Measurements from ENCODE around the gene CD244. TPM values are rescaled to one million over a fixed set of nuclear protein-coding genes. Genes with fewer than 3 reads are reported as not detected.
"Not testable (repeated sequence)": the region's sequence is repeated elsewhere in the genome, so short reads cannot be mapped to it uniquely, and the experiment has no call there.

Gene CD244
- total RNA-seq, 1 experiment from 2014 or later, result not detected

DNA sequence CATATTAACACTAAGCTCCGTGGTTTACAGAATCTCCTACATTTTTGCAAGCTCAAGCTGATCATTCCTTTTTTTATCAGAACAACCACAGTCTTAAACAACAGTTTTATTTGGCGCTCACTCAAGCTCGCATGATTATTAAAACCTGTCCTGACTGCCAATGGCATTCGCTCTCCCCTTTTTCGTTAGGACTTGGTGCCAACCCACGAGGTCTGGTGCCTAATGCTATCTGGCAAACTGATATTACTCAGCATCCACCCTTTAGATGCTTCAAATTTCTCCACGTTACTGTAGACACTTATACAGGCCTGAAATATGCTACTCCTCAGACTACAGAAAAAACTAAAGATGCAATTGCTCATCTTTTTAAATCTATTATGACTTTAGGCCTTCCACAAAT lies 45.3 kb upstream of the CD244 start:
- intact Hi-C loops (cut with micrococcal nuclease; ENCODE audit: unreplicated experiment), result loop anchor here (10.0 kb wide), 1 partner anchor 73 kb away; no protein-coding TSS in a partner anchor
- CTCF ChIA-PET, result interaction anchor here (0.8 kb wide), 1 partner anchor 233 kb away, joined by 3 read pairs; no protein-coding TSS in a partner anchor
- no peak overlapping the region for H3K27ac Mint-ChIP-seq (ENCODE audit: unreplicated experiment)

DNA sequence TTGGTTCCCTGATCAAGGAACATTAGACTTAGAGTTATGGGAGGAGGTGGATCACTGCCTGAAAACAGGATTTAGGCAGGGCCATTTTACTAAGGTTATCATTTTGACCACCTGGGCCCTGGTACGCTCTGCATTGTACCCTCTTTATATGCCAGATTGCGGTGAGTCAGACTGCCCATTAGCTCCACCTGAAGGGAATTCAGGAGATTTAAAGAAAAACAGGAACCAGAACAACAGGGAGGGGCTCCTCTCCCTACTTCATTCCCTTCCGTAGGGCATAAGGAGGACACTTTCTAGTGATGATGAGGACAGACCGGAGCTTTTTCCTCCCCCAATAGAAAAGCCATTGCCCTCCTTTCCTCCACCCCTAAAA lies 42.9 kb upstream of the CD244 start:
- DNase-seq, result no peak
- BruUV-seq (replicated peaks), result no TSS peak
- Mint-ChIP-seq H3K27me3 (ENCODE audit: unreplicated experiment) (peaks cover 94% of the 10 kb centered on the region), H3K4me1 (ENCODE audit: low read depth, unreplicated experiment) (no peaks in the 10 kb centered on the region), H3K9me3 (ENCODE audit: low read depth, unreplicated experiment) (no peaks in the 10 kb centered on the region), H3K27ac (ENCODE audit: unreplicated experiment) (no peak overlapping the region), H3K4me3 (ENCODE audit: low read depth, unreplicated experiment) (no peak overlapping the region), H3K36me3 (ENCODE audit: insufficient read depth, unreplicated experiment) (no peaks in the 10 kb centered on the region)
- TF ChIP-seq, protein P1, sequence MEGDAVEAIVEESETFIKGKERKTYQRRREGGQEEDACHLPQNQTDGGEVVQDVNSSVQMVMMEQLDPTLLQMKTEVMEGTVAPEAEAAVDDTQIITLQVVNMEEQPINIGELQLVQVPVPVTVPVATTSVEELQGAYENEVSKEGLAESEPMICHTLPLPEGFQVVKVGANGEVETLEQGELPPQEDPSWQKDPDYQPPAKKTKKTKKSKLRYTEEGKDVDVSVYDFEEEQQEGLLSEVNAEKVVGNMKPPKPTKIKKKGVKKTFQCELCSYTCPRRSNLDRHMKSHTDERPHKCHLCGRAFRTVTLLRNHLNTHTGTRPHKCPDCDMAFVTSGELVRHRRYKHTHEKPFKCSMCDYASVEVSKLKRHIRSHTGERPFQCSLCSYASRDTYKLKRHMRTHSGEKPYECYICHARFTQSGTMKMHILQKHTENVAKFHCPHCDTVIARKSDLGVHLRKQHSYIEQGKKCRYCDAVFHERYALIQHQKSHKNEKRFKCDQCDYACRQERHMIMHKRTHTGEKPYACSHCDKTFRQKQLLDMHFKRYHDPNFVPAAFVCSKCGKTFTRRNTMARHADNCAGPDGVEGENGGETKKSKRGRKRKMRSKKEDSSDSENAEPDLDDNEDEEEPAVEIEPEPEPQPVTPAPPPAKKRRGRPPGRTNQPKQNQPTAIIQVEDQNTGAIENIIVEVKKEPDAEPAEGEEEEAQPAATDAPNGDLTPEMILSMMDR (IDR thresholded peaks at IDR 0.05; ENCODE audit: unreplicated experiment), result no peak
- intact Hi-C loops (cut with micrococcal nuclease; ENCODE audit: unreplicated experiment), result loop anchor here (10.0 kb wide), 1 partner anchor 71 kb away; no protein-coding TSS in a partner anchor
- CTCF ChIA-PET, result no interaction called here

More for the DNA sequence above, 45.3 kb upstream of the CD244 start:
- TF ChIP-seq, protein P1 (IDR thresholded peaks at IDR 0.05; ENCODE audit: unreplicated experiment), result no peak
- BruUV-seq (replicated peaks), result no TSS peak
- no peak for DNase-seq
- no peaks in the 10 kb centered on the region for H3K9me3 Mint-ChIP-seq (ENCODE audit: low read depth, unreplicated experiment)
- peaks cover 72% of the 10 kb centered on the region for H3K27me3 Mint-ChIP-seq (ENCODE audit: unreplicated experiment)
- H3K36me3 Mint-ChIP-seq (ENCODE audit: insufficient read depth, unreplicated experiment), result no peaks in the 10 kb centered on the region
- peaks cover 17% of the 10 kb centered on the region for H3K4me1 Mint-ChIP-seq (ENCODE audit: low read depth, unreplicated experiment)
- H3K4me3 Mint-ChIP-seq (ENCODE audit: low read depth, unreplicated experiment), result no peak overlapping the region

DNA sequence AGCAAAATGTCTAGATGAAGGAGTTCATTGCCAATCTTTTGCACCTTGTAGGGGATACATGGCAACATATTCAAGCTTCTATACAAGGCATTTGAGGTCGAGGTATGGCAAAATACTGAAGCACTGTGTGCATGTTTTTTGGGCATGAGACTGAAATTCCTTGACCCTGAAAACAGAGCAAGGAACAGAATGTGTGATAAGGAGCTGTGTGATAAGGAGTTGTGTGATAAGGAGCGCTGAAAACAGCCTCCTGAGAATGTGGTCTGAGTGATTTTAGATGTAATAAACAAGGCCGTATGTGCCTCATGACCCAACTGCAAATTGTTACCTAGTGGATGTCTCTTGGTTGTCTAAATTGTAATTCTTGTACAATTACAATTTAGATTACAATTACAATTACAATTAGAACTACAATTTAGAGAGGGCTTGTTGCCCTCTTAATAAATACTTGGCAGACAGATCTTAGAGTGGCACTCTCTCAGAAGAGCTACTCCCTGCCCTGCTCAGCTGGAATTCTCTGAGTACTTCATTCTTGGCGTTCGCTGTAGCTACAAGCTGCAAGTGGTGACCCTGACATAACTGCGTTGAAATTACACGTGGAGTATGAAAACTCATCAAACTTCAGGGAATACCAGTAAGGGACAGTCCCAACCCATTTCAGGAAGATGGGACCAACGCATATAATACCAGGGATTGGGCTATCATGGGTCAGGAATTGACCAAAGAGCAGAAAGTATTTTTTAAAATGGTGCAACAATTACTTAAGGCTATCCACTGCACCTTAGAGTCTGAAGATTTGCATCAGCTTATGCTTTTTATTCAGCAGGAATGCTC lies 42.3 kb upstream of the CD244 start:
- Mint-ChIP-seq H3K9me3 (ENCODE audit: low read depth, unreplicated experiment) (no peaks in the 10 kb centered on the region), H3K27ac (ENCODE audit: unreplicated experiment) (no peak overlapping the region), H3K4me1 (ENCODE audit: low read depth, unreplicated experiment) (no peaks in the 10 kb centered on the region), H3K4me3 (ENCODE audit: low read depth, unreplicated experiment) (no peak overlapping the region), H3K27me3 (ENCODE audit: unreplicated experiment) (peaks cover 96% of the 10 kb centered on the region), H3K36me3 (ENCODE audit: insufficient read depth, unreplicated experiment) (no peaks in the 10 kb centered on the region)
- no peak for DNase-seq
- TF ChIP-seq, protein P1 (IDR thresholded peaks at IDR 0.05; ENCODE audit: unreplicated experiment), result no peak
- CTCF ChIA-PET, result interaction anchor here (0.7 kb wide), 1 partner anchor 1880 kb away, joined by 4 read pairs; no protein-coding TSS in a partner anchor
- BruUV-seq (replicated peaks), result no TSS peak
- intact Hi-C loops (cut with micrococcal nuclease; ENCODE audit: unreplicated experiment), result loop anchor here (10.0 kb wide), 1 partner anchor 70 kb away; no protein-coding TSS in a partner anchor

DNA sequence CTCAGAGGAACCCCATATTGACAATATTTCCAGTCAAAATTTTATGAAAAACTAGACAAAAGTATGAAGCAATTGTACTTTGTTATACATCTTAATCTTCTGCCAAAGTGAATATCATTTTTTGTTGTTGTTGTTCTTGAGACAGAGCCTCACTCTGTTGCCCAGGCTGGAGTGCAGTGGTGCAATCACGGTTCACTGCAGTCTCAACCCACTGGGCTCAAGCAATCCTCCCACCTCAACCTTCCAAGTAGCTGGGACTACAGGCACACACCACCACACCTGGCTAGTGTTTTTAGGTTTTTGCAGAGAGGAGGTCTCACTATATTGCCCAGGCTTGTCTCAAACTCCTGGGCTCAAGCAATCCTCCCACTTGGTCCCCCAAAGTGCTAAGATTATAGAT lies 39.6 kb upstream of the CD244 start:
- H3K4me1 Mint-ChIP-seq (ENCODE audit: low read depth, unreplicated experiment); H3K36me3 Mint-ChIP-seq (ENCODE audit: insufficient read depth, unreplicated experiment); DNase-seq; H3K27ac Mint-ChIP-seq (ENCODE audit: unreplicated experiment); BruUV-seq (replicated peaks); H3K9me3 Mint-ChIP-seq (ENCODE audit: low read depth, unreplicated experiment); CTCF ChIA-PET; H3K4me3 Mint-ChIP-seq (ENCODE audit: low read depth, unreplicated experiment): not testable (repeated sequence)
- H3K27me3 Mint-ChIP-seq (ENCODE audit: unreplicated experiment), result peaks cover 97% of the 10 kb centered on the region
- intact Hi-C loops (cut with micrococcal nuclease; ENCODE audit: unreplicated experiment), result loop anchor here (10.0 kb wide), 1 partner anchor 67 kb away; no protein-coding TSS in a partner anchor

DNA sequence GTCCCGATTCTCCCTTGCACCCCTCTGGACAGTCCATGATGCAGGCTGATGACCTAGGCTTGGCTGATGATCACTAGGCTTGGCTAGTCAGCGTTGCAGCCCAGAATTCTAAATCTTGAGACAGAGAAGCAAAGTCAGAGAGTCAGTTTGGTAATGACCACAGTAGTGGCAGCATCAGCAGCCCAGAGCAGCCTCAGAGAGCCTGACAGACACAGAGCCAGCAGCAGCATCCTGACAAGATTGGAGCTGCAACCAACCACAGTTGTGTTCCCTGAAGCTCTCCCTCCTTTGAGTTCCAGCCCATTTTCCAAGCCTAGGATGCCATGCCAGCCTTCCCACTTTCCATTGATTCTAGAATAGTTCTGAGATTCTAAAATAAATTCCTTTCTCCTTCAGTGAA lies 39.1 kb upstream of the CD244 start:
- Mint-ChIP-seq H3K27me3 (ENCODE audit: unreplicated experiment) (peaks cover 99% of the 10 kb centered on the region), H3K36me3 (ENCODE audit: insufficient read depth, unreplicated experiment) (no peaks in the 10 kb centered on the region), H3K4me3 (ENCODE audit: low read depth, unreplicated experiment) (no peak overlapping the region), H3K9me3 (ENCODE audit: low read depth, unreplicated experiment) (no peaks in the 10 kb centered on the region), H3K27ac (ENCODE audit: unreplicated experiment) (no peak overlapping the region), H3K4me1 (ENCODE audit: low read depth, unreplicated experiment) (no peaks in the 10 kb centered on the region)
- intact Hi-C loops (cut with micrococcal nuclease; ENCODE audit: unreplicated experiment), result loop anchor here (10.0 kb wide), 1 partner anchor 67 kb away; no protein-coding TSS in a partner anchor
- no TSS peak for BruUV-seq (replicated peaks)
- no peak for DNase-seq
- CTCF ChIA-PET, result no interaction called here
- TF ChIP-seq, protein P1 (IDR thresholded peaks at IDR 0.05; ENCODE audit: unreplicated experiment), result no peak

DNA sequence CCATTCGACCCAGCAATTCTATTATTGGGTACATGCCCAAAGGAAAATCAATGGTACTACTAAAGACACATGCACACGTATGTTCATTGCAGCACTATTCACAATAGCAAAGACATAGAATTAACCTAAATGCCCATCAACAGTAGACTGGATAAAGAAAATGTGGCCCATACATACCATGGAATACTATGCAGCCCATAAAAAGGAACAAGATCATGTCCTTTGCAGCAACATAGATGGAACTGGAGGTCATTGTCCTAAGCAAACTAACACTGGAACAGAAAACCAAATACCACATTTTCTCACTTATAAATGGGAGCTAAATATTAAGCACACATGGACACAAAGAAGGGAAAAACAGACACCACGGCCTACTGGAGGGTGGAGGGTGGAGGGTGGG lies 38.0 kb upstream of the CD244 start:
- H3K27me3 Mint-ChIP-seq (ENCODE audit: unreplicated experiment), result peaks cover 99% of the 10 kb centered on the region
- H3K27ac Mint-ChIP-seq (ENCODE audit: unreplicated experiment); H3K4me3 Mint-ChIP-seq (ENCODE audit: low read depth, unreplicated experiment); H3K4me1 Mint-ChIP-seq (ENCODE audit: low read depth, unreplicated experiment); H3K36me3 Mint-ChIP-seq (ENCODE audit: insufficient read depth, unreplicated experiment); DNase-seq; BruUV-seq (replicated peaks); CTCF ChIA-PET; H3K9me3 Mint-ChIP-seq (ENCODE audit: low read depth, unreplicated experiment): not testable (repeated sequence)
- intact Hi-C loops (cut with micrococcal nuclease; ENCODE audit: unreplicated experiment), result loop anchor here (10.0 kb wide), 1 partner anchor 66 kb away; no protein-coding TSS in a partner anchor
